ENCODE results near the gene DOCK8. TPM values are rescaled to one million over a fixed set of nuclear protein-coding genes. Genes with fewer than 3 reads are reported as not detected.

Gene DOCK8
- total RNA-seq, 2 experiments from 2014 or later = 59.0 to 145 TPM

DNA sequence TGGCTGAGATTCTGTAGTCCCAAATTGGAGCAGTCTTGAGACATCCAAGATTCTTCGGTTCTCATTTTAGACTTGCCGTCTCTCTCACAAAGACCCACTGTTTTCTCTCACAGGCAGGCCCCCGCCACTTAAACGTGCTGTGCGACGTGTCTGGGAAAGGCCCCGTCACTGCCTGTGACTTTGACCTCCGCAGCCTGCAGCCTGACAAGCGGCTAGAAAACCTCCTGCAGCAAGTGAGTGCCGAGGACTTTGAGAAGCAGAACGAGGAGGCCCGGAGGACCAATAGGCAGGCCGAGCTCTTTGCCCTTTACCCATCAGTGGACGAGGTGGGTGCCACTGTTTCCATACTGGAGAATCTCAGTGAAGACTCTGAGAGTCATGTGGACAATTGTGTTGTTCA is 97.2 kb downstream of the DOCK8 start:
- no peaks in the 10 kb centered on the region for H3K4me1 ChIP-seq (ENCODE audit: insufficient read depth, low read length, poor library complexity, severe bottlenecking)
- TF ChIP-seq, protein P1, sequence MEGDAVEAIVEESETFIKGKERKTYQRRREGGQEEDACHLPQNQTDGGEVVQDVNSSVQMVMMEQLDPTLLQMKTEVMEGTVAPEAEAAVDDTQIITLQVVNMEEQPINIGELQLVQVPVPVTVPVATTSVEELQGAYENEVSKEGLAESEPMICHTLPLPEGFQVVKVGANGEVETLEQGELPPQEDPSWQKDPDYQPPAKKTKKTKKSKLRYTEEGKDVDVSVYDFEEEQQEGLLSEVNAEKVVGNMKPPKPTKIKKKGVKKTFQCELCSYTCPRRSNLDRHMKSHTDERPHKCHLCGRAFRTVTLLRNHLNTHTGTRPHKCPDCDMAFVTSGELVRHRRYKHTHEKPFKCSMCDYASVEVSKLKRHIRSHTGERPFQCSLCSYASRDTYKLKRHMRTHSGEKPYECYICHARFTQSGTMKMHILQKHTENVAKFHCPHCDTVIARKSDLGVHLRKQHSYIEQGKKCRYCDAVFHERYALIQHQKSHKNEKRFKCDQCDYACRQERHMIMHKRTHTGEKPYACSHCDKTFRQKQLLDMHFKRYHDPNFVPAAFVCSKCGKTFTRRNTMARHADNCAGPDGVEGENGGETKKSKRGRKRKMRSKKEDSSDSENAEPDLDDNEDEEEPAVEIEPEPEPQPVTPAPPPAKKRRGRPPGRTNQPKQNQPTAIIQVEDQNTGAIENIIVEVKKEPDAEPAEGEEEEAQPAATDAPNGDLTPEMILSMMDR (conservative IDR thresholded peaks at IDR 0.05; ENCODE audit: low read length) = no peak
- TF ChIP-seq EZH2phosphoT487 (IDR thresholded peaks at IDR 0.05; ENCODE audit: borderline replicate concordance, low read depth, low read length) = no peak
- intact Hi-C loops (cut with micrococcal nuclease; ENCODE audit: unreplicated experiment) = no loop called here

DNA sequence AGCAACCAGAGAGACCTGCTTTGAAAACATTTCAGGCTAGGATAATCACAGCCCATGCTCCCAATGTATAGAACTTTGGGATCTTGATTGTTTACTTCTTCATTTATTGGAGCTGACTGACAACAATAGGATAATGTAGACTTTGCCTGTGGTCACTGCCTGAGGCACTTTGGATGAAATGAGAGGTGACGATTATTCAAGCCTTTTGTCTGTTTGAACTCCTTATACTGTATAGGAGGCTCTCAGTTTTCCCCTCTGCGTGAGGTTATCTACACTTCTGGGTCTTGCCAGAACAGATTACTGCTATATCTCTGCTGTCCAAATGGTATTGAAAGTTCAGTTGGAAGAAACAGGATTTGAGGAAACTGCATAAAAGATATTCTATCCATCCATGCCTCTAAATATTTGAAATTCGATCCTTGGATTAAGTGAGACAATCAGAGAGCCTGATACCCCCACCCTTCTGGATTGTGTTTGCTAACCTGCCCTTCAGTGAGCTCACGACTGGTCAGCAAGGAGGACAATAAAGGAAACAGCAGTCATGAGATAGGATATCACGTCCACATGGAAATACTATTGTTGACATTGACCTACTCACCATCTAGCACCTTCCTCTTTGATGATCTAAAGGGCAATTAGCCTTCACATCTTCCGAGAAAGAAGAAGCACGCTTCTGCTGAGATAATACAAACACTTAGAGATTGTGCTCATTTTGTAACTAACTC is 98.1 kb downstream of the DOCK8 start:
- ChIA-PET POLR2A (no interaction called here), CTCF (ENCODE audit: unreplicated experiment) (no interaction called here)
- Histone ChIP-seq H3K4me3 (ENCODE audit: low read depth, low read length, poor library complexity, severe bottlenecking) (no peak overlapping the region), H3K9me3 (ENCODE audit: low read length) (no peaks in the 10 kb centered on the region), H2AFZ (ENCODE audit: low read length) (no peak overlapping the region), H3K9me2 (ENCODE audit: insufficient read depth, low read length) (no peaks in the 10 kb centered on the region), H3K27ac (ENCODE audit: low read depth, low read length, poor library complexity, severe bottlenecking) (no peak overlapping the region), H3K4me2 (ENCODE audit: low read length) (no peak overlapping the region), H3K4me1 (ENCODE audit: insufficient read depth, low read length, poor library complexity, severe bottlenecking) (no peaks in the 10 kb centered on the region), H4K20me1 (ENCODE audit: insufficient read depth, low read length) (no peaks in the 10 kb centered on the region), H3K79me2 (ENCODE audit: insufficient read depth, low read depth, low read length) (no peaks in the 10 kb centered on the region), H3K36me3 (ENCODE audit: insufficient read depth, low read length) (peaks cover 94% of the 10 kb centered on the region)
- TF ChIP-seq, protein P1 (conservative IDR thresholded peaks at IDR 0.05; ENCODE audit: low read length) = no peak
- no TSS peak for BruUV-seq (replicated peaks)
- intact Hi-C loops (cut with micrococcal nuclease; ENCODE audit: unreplicated experiment) = no loop called here
- no peak for DNase-seq (ENCODE audit: low spot score)

More for the DNA sequence above, 97.2 kb downstream of the DOCK8 start:
- Histone ChIP-seq H3K9me2 (ENCODE audit: insufficient read depth, low read length) (no peaks in the 10 kb centered on the region), H3K9me3 (ENCODE audit: low read length) (no peaks in the 10 kb centered on the region), H4K20me1 (ENCODE audit: insufficient read depth, low read length) (no peaks in the 10 kb centered on the region), H3K36me3 (ENCODE audit: insufficient read depth, low read length) (peaks cover 94% of the 10 kb centered on the region), H3K4me3 (ENCODE audit: low read depth, low read length, poor library complexity, severe bottlenecking) (no peak overlapping the region), H2AFZ (ENCODE audit: low read length) (no peak overlapping the region), H3K79me2 (ENCODE audit: insufficient read depth, low read depth, low read length) (no peaks in the 10 kb centered on the region), H3K4me2 (ENCODE audit: low read length) (no peak overlapping the region), H3K27ac (ENCODE audit: low read depth, low read length, poor library complexity, severe bottlenecking) (no peak overlapping the region)
- POLR2A ChIA-PET = no interaction called here
- BruUV-seq (replicated peaks) = no TSS peak
- DNase-seq (ENCODE audit: low spot score) = no peak
- CTCF ChIA-PET (ENCODE audit: unreplicated experiment) = no interaction called here

DNA sequence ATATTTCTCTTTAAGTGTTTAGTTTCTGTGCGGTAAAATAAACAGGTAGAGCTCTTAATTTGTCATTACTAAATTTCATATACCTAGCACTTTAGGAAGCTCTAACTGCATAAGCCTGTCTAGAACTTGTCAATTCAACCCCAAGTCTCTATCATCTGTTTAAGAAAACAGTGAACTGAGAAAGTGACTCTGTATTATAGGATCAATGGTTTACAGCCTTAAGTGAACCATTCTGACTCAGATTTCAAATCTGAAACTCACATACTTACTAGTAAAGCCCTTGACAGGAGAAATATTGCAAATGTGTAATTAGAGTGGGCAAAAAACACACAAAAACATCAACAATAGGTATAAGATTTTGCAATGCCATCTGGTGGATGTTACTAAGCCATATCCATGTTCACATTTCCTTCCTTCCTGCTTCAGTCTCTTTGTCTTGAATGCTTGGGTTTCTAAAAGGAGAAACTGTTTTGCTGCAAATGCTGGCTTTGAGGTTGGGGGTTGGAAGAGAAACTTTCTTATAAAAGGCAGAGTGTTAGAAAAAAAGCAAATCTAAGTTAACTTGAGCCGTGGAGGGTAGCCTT is 101.8 kb downstream of the DOCK8 start:
- no TSS peak for BruUV-seq (replicated peaks)
- Histone ChIP-seq H3K27ac (ENCODE audit: low read depth, low read length, poor library complexity, severe bottlenecking) (no peak overlapping the region), H3K4me3 (ENCODE audit: low read depth, low read length, poor library complexity, severe bottlenecking) (no peak overlapping the region), H3K36me3 (ENCODE audit: insufficient read depth, low read length) (peaks cover 78% of the 10 kb centered on the region), H3K9me3 (ENCODE audit: low read length) (no peaks in the 10 kb centered on the region), H2AFZ (ENCODE audit: low read length) (no peak overlapping the region), H3K79me2 (ENCODE audit: insufficient read depth, low read depth, low read length) (no peaks in the 10 kb centered on the region), H3K4me1 (ENCODE audit: insufficient read depth, low read length, poor library complexity, severe bottlenecking) (no peaks in the 10 kb centered on the region), H3K9me2 (ENCODE audit: insufficient read depth, low read length) (no peaks in the 10 kb centered on the region), H4K20me1 (ENCODE audit: insufficient read depth, low read length) (no peaks in the 10 kb centered on the region), H3K4me2 (ENCODE audit: low read length) (no peak overlapping the region)
- intact Hi-C loops (cut with micrococcal nuclease; ENCODE audit: unreplicated experiment) = no loop called here
- peak; percentile 11 for DNase-seq (ENCODE audit: low spot score)
- CTCF ChIA-PET (ENCODE audit: unreplicated experiment) = no interaction called here
- POLR2A ChIA-PET = no interaction called here
- no peak for TF ChIP-seq EZH2phosphoT487 (IDR thresholded peaks at IDR 0.05; ENCODE audit: borderline replicate concordance, low read depth, low read length)
- TF ChIP-seq, protein P1 (conservative IDR thresholded peaks at IDR 0.05; ENCODE audit: low read length) = peak; percentile 51
